ENCODE measurements around the gene KARS1.

DNA sequence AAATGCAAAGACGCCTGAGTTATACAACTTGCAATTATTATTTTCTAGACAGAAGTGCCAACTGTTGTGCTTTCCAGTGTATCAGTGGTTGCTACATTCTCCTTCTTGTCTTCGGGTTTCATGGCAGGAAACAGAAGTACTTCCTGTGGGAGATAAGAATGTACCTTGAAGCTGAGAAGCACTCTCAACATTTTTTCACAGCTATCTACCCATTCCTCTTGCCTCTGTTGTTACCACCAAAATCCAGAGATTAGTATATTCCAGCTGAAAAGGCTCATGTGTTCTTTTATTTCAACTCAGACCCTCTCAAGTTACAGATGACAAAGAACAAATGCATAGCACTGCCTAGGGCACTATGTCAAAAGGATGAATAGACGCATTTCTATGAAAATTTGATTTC is 19.6 kb downstream of the KARS1 start:
- TF ChIP-seq, protein P1, sequence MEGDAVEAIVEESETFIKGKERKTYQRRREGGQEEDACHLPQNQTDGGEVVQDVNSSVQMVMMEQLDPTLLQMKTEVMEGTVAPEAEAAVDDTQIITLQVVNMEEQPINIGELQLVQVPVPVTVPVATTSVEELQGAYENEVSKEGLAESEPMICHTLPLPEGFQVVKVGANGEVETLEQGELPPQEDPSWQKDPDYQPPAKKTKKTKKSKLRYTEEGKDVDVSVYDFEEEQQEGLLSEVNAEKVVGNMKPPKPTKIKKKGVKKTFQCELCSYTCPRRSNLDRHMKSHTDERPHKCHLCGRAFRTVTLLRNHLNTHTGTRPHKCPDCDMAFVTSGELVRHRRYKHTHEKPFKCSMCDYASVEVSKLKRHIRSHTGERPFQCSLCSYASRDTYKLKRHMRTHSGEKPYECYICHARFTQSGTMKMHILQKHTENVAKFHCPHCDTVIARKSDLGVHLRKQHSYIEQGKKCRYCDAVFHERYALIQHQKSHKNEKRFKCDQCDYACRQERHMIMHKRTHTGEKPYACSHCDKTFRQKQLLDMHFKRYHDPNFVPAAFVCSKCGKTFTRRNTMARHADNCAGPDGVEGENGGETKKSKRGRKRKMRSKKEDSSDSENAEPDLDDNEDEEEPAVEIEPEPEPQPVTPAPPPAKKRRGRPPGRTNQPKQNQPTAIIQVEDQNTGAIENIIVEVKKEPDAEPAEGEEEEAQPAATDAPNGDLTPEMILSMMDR (IDR thresholded peaks at IDR 0.05; ENCODE audit: insufficient read depth, low read length, poor library complexity, severe bottlenecking): no peak
- no peak for TF ChIP-seq EZH2phosphoT487 (conservative IDR thresholded peaks at IDR 0.05; ENCODE audit: low read length)

Data from SU-DHL-6 (cell line).